ENCODE results near the gene NPAS2.

GRCh38 chr2:100997509-100998234 is 177.7 kb downstream of the NPAS2 start:
- TF ChIP-seq CTCF (IDR thresholded peaks at IDR 0.05) (no peak), POLR2A (IDR thresholded peaks at IDR 0.05) (no peak)
